ENCODE data around the gene BCKDHB. TPM values are rescaled to one million over a fixed set of nuclear protein-coding genes. Genes with fewer than 3 reads are reported as not detected.

The BCKDHB gene
- polyA plus RNA-seq, 1 donor (not counting 4 experiments of a cell fraction or from before 2014, with no cell fraction given), result 20.9 TPM

DNA sequence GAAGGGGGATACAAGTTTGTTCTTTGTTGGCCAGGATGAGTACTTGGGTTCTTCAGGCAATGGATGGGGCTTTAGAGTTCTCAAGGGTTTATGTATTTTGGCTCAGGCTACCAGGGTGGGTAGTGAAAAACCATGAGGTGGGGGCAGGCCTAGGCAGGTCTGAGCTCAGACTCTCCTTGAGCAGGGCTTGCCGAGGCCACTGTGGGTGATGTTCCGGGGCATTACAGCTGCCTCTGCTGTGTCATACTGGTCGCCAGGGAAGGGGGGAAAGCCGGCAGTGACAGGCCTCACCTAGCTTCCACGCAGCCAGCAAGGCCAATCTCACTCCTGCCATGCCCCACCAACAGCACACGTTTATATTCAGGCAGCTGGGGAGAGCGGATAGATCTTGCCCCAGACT lies 79.6 kb downstream of the BCKDHB start:
- Histone ChIP-seq H3K27me3 (ENCODE audit: control insufficient read depth, extremely low read depth, insufficient read depth, low read length) (no peaks in the 10 kb centered on the region), H4K20me1 (ENCODE audit: control insufficient read depth, extremely low read depth, insufficient read depth, low read length) (no peaks in the 10 kb centered on the region), H3K27ac (ENCODE audit: control insufficient read depth, insufficient read depth, low read length) (no peak overlapping the region), H3K4me2 (ENCODE audit: control insufficient read depth, extremely low read depth, insufficient read depth, low read depth, low read length) (no peak overlapping the region), H2AFZ (ENCODE audit: control insufficient read depth, low read length) (no peak overlapping the region), H3K4me3 (ENCODE audit: control insufficient read depth in 2 of 3, extremely low read depth in 1 of 3, insufficient read depth in 2 of 3, low read depth in 1 of 3, low read length in 3 of 3) (no peak overlapping the region), H3K9me1 (ENCODE audit: control insufficient read depth, extremely low read depth, insufficient read depth, low read length) (no peaks in the 10 kb centered on the region), H3K79me2 (ENCODE audit: control insufficient read depth, insufficient read depth, low read length) (no peaks in the 10 kb centered on the region), H3K9me3 (ENCODE audit: control insufficient read depth, low read depth, low read length) (no peaks in the 10 kb centered on the region), H3K4me1 (ENCODE audit: control insufficient read depth, extremely low read depth, insufficient read depth, low read length) (peaks cover 15% of the 10 kb centered on the region), H3K9ac (ENCODE audit: control insufficient read depth, extremely low read depth, insufficient read depth, low read length) (no peak overlapping the region), H3K36me3 (ENCODE audit: control insufficient read depth in 2 of 2, extremely low read depth in 1 of 2, insufficient read depth in 2 of 2, low read length in 2 of 2) (no peaks in the 10 kb centered on the region)
- dilution Hi-C loops (cut with MboI; ENCODE audit: extremely low pct_ligation_motif_present, low sequenced_read_pairs), result no loop called here
- TF ChIP-seq, protein P1, sequence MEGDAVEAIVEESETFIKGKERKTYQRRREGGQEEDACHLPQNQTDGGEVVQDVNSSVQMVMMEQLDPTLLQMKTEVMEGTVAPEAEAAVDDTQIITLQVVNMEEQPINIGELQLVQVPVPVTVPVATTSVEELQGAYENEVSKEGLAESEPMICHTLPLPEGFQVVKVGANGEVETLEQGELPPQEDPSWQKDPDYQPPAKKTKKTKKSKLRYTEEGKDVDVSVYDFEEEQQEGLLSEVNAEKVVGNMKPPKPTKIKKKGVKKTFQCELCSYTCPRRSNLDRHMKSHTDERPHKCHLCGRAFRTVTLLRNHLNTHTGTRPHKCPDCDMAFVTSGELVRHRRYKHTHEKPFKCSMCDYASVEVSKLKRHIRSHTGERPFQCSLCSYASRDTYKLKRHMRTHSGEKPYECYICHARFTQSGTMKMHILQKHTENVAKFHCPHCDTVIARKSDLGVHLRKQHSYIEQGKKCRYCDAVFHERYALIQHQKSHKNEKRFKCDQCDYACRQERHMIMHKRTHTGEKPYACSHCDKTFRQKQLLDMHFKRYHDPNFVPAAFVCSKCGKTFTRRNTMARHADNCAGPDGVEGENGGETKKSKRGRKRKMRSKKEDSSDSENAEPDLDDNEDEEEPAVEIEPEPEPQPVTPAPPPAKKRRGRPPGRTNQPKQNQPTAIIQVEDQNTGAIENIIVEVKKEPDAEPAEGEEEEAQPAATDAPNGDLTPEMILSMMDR (optimal IDR thresholded peaks at IDR 0.05 in 1 of 3, IDR thresholded peaks at IDR 0.05 in 1 of 3, conservative IDR thresholded peaks at IDR 0.05 in 1 of 3; ENCODE audit: extremely low read depth in 1 of 3, insufficient read depth in 2 of 3, low read length in 3 of 3), result no peak
- TF ChIP-seq EZH2 (IDR thresholded peaks at IDR 0.05; ENCODE audit: low read length), result no peak
- FAIRE-seq (no peak), DNase-seq (ENCODE audit: low read depth, low spot score) (no peak)

- TF ChIP-seq EZH2 (IDR thresholded peaks at IDR 0.05; ENCODE audit: low read length), result no peak
- TF ChIP-seq, protein P1 (optimal IDR thresholded peaks at IDR 0.05 in 1 of 3, IDR thresholded peaks at IDR 0.05 in 1 of 3, conservative IDR thresholded peaks at IDR 0.05 in 1 of 3; ENCODE audit: extremely low read depth in 1 of 3, insufficient read depth in 2 of 3, low read length in 3 of 3), result no peak
- dilution Hi-C loops (cut with MboI; ENCODE audit: extremely low pct_ligation_motif_present, low sequenced_read_pairs), result no loop called here
- Histone ChIP-seq H2AFZ (ENCODE audit: control insufficient read depth, low read length) (no peak overlapping the region), H3K4me2 (ENCODE audit: control insufficient read depth, extremely low read depth, insufficient read depth, low read depth, low read length) (no peak overlapping the region), H4K20me1 (ENCODE audit: control insufficient read depth, extremely low read depth, insufficient read depth, low read length) (no peaks in the 10 kb centered on the region), H3K27me3 (ENCODE audit: control insufficient read depth, extremely low read depth, insufficient read depth, low read length) (no peaks in the 10 kb centered on the region), H3K36me3 (ENCODE audit: control insufficient read depth in 2 of 2, extremely low read depth in 1 of 2, insufficient read depth in 2 of 2, low read length in 2 of 2) (no peaks in the 10 kb centered on the region), H3K9me3 (ENCODE audit: control insufficient read depth, low read depth, low read length) (no peaks in the 10 kb centered on the region), H3K9ac (ENCODE audit: control insufficient read depth, extremely low read depth, insufficient read depth, low read length) (no peak overlapping the region), H3K4me1 (ENCODE audit: control insufficient read depth, extremely low read depth, insufficient read depth, low read length) (no peaks in the 10 kb centered on the region), H3K9me1 (ENCODE audit: control insufficient read depth, extremely low read depth, insufficient read depth, low read length) (no peaks in the 10 kb centered on the region), H3K27ac (ENCODE audit: control insufficient read depth, insufficient read depth, low read length) (no peak overlapping the region), H3K4me3 (ENCODE audit: control insufficient read depth in 2 of 3, extremely low read depth in 1 of 3, insufficient read depth in 2 of 3, low read depth in 1 of 3, low read length in 3 of 3) (no peak overlapping the region), H3K79me2 (ENCODE audit: control insufficient read depth, insufficient read depth, low read length) (no peaks in the 10 kb centered on the region)
- FAIRE-seq (no peak), DNase-seq (ENCODE audit: low read depth, low spot score) (no peak)
These were observed 90.4 kb downstream of the BCKDHB start for GRCh38 chr6:80196906-80197305.
